Measurements from ENCODE around the gene ZNFX1.
"Not testable (repeated sequence)": the region's sequence is repeated elsewhere in the genome, so short reads cannot be mapped to it uniquely, and the experiment has no call there.

The ZNFX1 gene

GRCh38 chr20:49278036-49278817, at the start of gene ZNFX1:
Gene ZNFX1, minus strand, starts transcription at chr20:49278057. Its CDS starts 2,218 bp downstream, at chr20:49275839.
- DNase-seq (ENCODE audit: low read depth) = peak; percentile 77

GRCh38 chr20:49326026-49326425, 48.2 kb upstream of the ZNFX1 start:
- DNase-seq (ENCODE audit: low read depth) = no peak

- no peak for DNase-seq (ENCODE audit: low read depth)
These were observed 46.4 kb upstream of the ZNFX1 start for GRCh38 chr20:49324306-49324705.

GRCh38 chr20:49323622-49324238, 45.9 kb upstream of the ZNFX1 start:
- DNase-seq (ENCODE audit: low read depth) = peak; percentile 32

- DNase-seq (ENCODE audit: low read depth) = no peak
These were observed 42.6 kb upstream of the ZNFX1 start for GRCh38 chr20:49320460-49320859.

- DNase-seq (ENCODE audit: low read depth) = no peak
These were observed 41.5 kb upstream of the ZNFX1 start for GRCh38 chr20:49319208-49319809.

- DNase-seq (ENCODE audit: low read depth) = no peak
These were observed 40.8 kb upstream of the ZNFX1 start for GRCh38 chr20:49318430-49319207.

- DNase-seq (ENCODE audit: low read depth) = no peak
These were observed 40.2 kb upstream of the ZNFX1 start for GRCh38 chr20:49318091-49318429.

- no peak for DNase-seq (ENCODE audit: low read depth)
These were observed 38.8 kb upstream of the ZNFX1 start for GRCh38 chr20:49316704-49317103.

GRCh38 chr20:49315580-49315979, 37.7 kb upstream of the ZNFX1 start:
- no peak for DNase-seq (ENCODE audit: low read depth)

- DNase-seq (ENCODE audit: low read depth) = not testable (repeated sequence)
These were observed 36.2 kb upstream of the ZNFX1 start for GRCh38 chr20:49314052-49314451.

GRCh38 chr20:49313283-49313682, 35.4 kb upstream of the ZNFX1 start:
- no peak for DNase-seq (ENCODE audit: low read depth)

GRCh38 chr20:49312661-49313060, 34.8 kb upstream of the ZNFX1 start:
- no peak for DNase-seq (ENCODE audit: low read depth)

- no peak for DNase-seq (ENCODE audit: low read depth)
These were observed 32.8 kb upstream of the ZNFX1 start for GRCh38 chr20:49310705-49311104.

- DNase-seq (ENCODE audit: low read depth) = no peak
These were observed 31.0 kb upstream of the ZNFX1 start for GRCh38 chr20:49308875-49309274.

GRCh38 chr20:49306903-49307620, 29.2 kb upstream of the ZNFX1 start:
- no peak for DNase-seq (ENCODE audit: low read depth)

GRCh38 chr20:49303065-49303552, 25.3 kb upstream of the ZNFX1 start:
- DNase-seq (ENCODE audit: low read depth) = no peak

GRCh38 chr20:49297605-49298530, 20.0 kb upstream of the ZNFX1 start:
- DNase-seq (ENCODE audit: low read depth) = no peak

- not testable (repeated sequence) for DNase-seq (ENCODE audit: low read depth)
These were observed 16.3 kb upstream of the ZNFX1 start for GRCh38 chr20:49294002-49294654.

- no peak for DNase-seq (ENCODE audit: low read depth)
These were observed 15.3 kb upstream of the ZNFX1 start for GRCh38 chr20:49293122-49293521.
